GM12872 (cell line): ENCODE measurements around the gene CDYL.

ENCODE experiments used
- TF ChIP-seq, protein P1 (sequence below): IDR thresholded peaks from 3 replicates; pipeline ENCODE4 v1.5.1; 2011; ENCODE audit warnings: low read depth, mild to moderate bottlenecking, low read length, moderate library complexity; ENCODE audit not compliant: insufficient read depth

The CDYL gene

DNA sequence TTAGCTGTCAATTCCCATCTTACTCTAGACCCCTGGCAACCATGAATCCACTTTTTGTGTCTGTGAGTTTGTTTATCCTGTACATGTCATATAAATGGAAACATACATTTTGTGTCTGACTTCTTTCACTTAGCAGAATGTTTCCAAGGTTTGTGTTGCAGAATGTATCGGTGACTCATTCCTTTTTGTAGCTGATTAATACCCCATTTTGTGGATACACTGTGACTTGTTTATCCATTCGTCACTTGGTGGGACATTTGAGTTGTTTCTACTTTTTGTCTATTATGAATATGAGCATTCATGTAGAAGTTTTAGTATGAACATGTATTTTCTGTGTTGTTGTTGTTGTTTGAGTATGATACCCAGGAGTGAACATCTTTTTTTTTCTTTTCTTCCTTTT is 21.4 kb downstream of the CDYL start:
- TF ChIP-seq, protein P1, sequence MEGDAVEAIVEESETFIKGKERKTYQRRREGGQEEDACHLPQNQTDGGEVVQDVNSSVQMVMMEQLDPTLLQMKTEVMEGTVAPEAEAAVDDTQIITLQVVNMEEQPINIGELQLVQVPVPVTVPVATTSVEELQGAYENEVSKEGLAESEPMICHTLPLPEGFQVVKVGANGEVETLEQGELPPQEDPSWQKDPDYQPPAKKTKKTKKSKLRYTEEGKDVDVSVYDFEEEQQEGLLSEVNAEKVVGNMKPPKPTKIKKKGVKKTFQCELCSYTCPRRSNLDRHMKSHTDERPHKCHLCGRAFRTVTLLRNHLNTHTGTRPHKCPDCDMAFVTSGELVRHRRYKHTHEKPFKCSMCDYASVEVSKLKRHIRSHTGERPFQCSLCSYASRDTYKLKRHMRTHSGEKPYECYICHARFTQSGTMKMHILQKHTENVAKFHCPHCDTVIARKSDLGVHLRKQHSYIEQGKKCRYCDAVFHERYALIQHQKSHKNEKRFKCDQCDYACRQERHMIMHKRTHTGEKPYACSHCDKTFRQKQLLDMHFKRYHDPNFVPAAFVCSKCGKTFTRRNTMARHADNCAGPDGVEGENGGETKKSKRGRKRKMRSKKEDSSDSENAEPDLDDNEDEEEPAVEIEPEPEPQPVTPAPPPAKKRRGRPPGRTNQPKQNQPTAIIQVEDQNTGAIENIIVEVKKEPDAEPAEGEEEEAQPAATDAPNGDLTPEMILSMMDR, result no peak

DNA sequence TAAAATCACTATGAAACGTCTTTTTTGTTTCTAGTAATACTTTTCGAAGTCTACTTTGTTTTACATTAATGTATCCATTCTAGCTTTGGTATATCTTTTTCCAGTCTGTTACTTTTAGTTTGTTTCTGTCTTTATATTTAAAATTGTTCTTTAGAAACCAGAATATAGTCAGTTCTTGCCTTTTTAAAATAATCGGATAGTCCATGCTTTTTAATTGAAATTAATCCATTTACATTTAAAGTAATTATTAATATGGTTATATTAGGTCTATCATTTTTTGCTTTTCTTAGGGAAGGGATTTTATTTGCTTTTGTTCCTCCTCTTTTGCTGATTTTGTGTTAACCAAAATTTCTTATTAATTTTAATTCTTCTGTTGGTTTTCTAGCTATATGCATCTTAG is 23.7 kb downstream of the CDYL start:
- TF ChIP-seq, protein P1, result no peak

DNA sequence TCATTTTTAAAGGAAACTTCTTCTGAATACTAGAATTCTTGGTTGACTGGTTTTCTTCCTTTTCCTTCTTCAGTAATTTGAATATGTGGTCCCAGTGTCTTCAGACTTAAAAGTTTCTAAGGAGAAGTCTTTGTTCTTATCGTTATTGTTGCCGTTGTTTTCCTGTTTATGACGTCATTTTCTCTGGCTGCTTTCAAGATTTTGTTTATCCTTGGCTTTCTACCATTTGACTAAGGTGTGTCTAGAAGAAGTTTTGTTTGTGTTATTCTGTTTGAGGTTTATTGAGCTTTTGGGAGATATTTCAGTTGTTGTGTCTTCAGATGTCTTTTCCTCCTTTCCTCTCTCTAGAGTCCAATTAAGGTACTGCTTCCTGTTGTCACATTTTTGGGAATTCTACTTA is 24.5 kb downstream of the CDYL start:
- TF ChIP-seq, protein P1, result no peak

DNA sequence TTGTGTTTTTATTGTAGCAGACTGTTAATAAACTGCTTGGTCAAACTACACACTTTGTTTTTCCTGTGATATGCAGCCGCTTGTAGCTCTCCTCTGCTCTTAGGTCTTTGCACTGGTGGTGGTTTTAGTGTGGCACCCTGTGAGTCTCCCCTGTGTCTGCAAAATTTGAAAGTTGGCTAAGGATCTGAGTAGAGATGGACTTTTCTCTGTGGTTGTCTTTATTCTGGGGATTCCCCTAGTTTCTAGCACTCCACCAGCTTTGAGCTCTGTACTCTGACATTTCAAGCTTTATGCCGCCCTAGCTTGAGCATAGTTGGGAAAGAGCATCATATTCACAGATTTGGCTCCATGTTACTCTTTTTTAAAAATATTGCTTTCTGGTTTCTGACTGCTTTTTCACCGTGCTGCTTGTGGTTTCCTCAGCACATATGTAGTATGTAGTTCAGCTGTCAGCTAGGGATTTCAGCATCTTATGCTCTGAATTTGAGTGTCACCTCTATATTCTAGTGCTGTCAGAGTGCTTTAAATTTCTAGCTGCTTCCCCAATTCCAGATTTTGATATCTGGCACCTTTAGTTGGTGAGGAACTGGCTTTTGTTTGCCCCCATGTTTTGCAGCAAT is 25.4 kb downstream of the CDYL start:
- TF ChIP-seq, protein P1, result no peak

DNA sequence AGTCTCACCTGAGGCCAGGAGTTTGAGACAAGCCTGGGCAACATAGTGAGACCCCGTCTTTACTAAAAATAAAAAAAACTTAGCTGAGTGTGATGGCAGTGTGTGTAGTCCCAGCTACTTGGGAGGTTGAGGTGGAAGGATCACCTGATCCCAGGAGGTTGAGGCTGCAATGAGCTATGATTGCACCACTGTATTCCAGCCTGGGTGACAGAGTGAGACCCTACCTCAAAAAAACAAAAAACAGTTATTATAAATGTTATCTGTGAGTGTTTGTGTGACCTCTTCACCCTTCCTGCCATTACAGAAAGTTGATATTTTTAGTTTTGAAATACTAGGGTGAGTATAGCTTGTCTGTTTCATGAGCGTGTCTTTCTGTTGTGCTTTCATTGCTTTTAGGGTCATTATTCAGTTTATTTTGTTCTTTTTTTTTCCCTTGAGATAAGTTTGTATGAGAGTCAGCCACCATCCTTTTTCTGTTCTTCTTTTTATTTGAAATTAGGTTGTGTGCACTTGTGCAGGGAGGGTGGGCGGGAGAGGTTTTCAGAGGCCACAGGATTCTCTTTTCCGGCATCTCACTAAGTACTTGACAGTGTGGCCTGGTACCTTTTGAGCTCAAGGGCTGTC is 26.2 kb downstream of the CDYL start:
- TF ChIP-seq, protein P1, result no peak

DNA sequence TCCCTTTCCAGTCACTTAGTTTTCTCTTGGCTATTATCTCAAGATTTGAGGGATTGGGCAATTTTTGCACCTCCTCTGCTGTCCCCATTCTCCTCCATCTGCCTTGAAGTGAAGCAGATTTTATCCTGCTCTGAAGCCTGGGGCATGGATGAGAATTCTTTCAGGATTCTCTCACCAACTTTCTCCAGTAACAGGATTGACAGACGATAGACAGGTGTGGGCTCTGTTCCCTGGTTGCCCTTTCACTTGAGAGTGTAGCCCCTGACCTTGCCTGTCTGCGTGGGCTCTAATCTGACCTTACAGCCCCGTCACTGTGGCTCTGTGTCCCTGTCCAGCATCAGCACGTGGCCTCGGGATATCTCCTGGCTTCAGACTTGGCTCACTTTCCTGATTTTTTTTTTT is 27.1 kb downstream of the CDYL start:
- TF ChIP-seq, protein P1, result no peak

DNA sequence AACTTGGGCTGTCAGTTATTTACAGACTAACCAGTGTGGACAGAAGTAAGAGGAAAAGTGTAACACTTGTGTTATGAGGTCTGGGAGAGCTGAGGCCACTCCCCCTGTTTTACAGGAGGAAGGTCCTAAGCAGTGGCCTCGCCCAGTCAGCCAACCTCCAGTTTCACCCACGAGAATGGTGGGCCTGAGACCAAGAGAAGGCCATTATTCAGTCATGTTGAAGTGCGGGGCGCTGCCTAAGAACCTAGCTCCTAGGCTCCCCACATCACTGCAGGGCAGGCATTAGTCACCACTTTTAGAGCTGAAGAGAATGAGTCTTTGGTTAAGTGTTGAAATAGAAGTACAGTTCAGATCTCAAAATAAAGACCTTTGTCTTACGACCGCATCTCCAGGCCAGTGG is 27.9 kb downstream of the CDYL start:
- TF ChIP-seq, protein P1, result no peak
